PC-3 (cell line): Measurements from ENCODE around the gene TMEM132D. TPM values are rescaled to one million over a fixed set of nuclear protein-coding genes. Genes with fewer than 3 reads are reported as not detected.

Experiments used
- ATAC-seq: fragments of 200-7000 bp; cut with Tn5 transposase; 2 replicates; pipeline ENCODE4 v1.9.1; 2020; ENCODE audit warnings: mild to moderate bottlenecking, moderate library complexity
- BruUV-seq: library from RNA; stranded (reverse); fragments of 400-500 nt; replicated peaks from 2 replicates; lab custom pipeline; 2021; lab: Mats Ljungman, UMichigan
- CTCF ChIA-PET: fragments of 300-600 bp; sonication (Branson Sonifier 250); formaldehyde crosslinking; loops from one replicate; lab custom pipeline; 2022; ENCODE audit warnings: antibody characterized with exemption; lab: Charles Lee
- POLR2A ChIA-PET: fragments of 300-600 bp; sonication (Branson Sonifier 250); formaldehyde crosslinking; loops from one replicate; lab custom pipeline; 2022; ENCODE audit warnings: antibody characterized with exemption; ENCODE audit not compliant: unreplicated experiment; lab: Charles Lee
- DNase-seq: peaks from one replicate; pipeline ENCODE4 v3.0.0-alpha.2; 2015
- H2AFZ ChIP-seq: fragments of 300-600 bp; sonication (generic); 2 replicates; pipeline ENCODE4 v1.6.0; 2016; ENCODE audit warnings: antibody characterized with exemption, low read length
- H3F3A ChIP-seq: fragments of 300-600 bp; sonication (generic); one replicate; pipeline ENCODE4 v1.6.0; 2017; ENCODE audit warnings: antibody characterized with exemption, low read length, control low read depth, mild to moderate bottlenecking; ENCODE audit not compliant: unreplicated experiment
- H3K27ac ChIP-seq: fragments of 300-600 bp; sonication (generic); 2 replicates; pipeline ENCODE4 v1.5.1; 2016; ENCODE audit warnings: mild to moderate bottlenecking, low read length
- H3K27me3 ChIP-seq: fragments of 300-600 bp; sonication (generic); 2 replicates; pipeline ENCODE4 v1.6.1; 2016; ENCODE audit warnings: low read length, mixed read lengths
- H3K36me3 ChIP-seq: fragments of 300-600 bp; sonication (generic); 2 replicates; pipeline ENCODE4 v1.6.1; 2016; ENCODE audit warnings: low read depth, mixed run types, low read length, mixed read lengths
- H3K4me1 ChIP-seq: fragments of 300-600 bp; sonication (generic); 2 replicates; pipeline ENCODE4 v1.5.1; 2016; ENCODE audit warnings: low read length; ENCODE audit not compliant: insufficient read depth
- H3K4me2 ChIP-seq: fragments of 300-600 bp; sonication (generic); 2 replicates; pipeline ENCODE4 v1.6.0; 2016; ENCODE audit warnings: low read length
- H3K4me3 ChIP-seq: fragments of 300-600 bp; sonication (generic); 2 replicates; pipeline ENCODE4 v1.5.1; 2016; ENCODE audit warnings: mild to moderate bottlenecking, low read length, mixed read lengths
- H3K79me2 ChIP-seq: fragments of 300-600 bp; sonication (generic); 2 replicates; pipeline ENCODE4 v1.6.1; 2017; ENCODE audit warnings: low read length, mixed read lengths
- H3K9ac ChIP-seq: fragments of 300-600 bp; sonication (generic); 2 replicates; pipeline ENCODE4 v1.6.0; 2016; ENCODE audit warnings: mild to moderate bottlenecking, low read length
- H3K9me2 ChIP-seq: fragments of 300-600 bp; sonication (generic); replicated peaks from 2 replicates; pipeline ENCODE4 v1.6.1; 2016; ENCODE audit warnings: mixed run types, low read length, mixed read lengths
- H3K9me3 ChIP-seq: fragments of 300-600 bp; sonication (generic); 2 replicates; pipeline ENCODE4 v1.6.1; 2016; ENCODE audit warnings: low read length, mixed read lengths
- H4K20me1 ChIP-seq: fragments of 300-600 bp; sonication (generic); 2 replicates; pipeline ENCODE4 v1.6.1; 2016; ENCODE audit warnings: low read length, mixed read lengths
- CTCF ChIP-seq: fragments of 300-600 bp; sonication (generic); conservative IDR thresholded peaks from 2 replicates; pipeline ENCODE4 v1.5.1; 2017; ENCODE audit warnings: antibody characterized with exemption, low read depth, mild to moderate bottlenecking, low read length
- EZH2 ChIP-seq: fragments of 300-600 bp; sonication (generic); IDR thresholded peaks from one replicate; pipeline ENCODE4 v1.6.1; 2017; ENCODE audit warnings: antibody characterized with exemption, mild to moderate bottlenecking, low read length; ENCODE audit not compliant: unreplicated experiment
- EZH2phosphoT487 ChIP-seq: fragments of 300-600 bp; sonication (generic); IDR thresholded peaks from 2 replicates; pipeline ENCODE4 v1.6.1; 2018; ENCODE audit warnings: mild to moderate bottlenecking, antibody characterized with exemption, low read length, borderline replicate concordance
- intact Hi-C: fragments of 100-400 bp; cut with micrococcal nuclease; formaldehyde crosslinking; loops from 2 replicates; pipeline ENCODE4 v1.9.0; 2023
- total RNA-seq: library from RNA; depleted of rRNA; stranded (reverse); fragments of >200 nt; gene quantifications from 2 replicates; pipeline ENCODE4 v1.2.3, GENCODE V29; 2014

Gene TMEM132D
- total RNA-seq, 1 experiment from 2014 or later, result not detected

GRCh38 chr12:129893691-129894090 lies 10.1 kb downstream of the TMEM132D start:
- DNase-seq (no peak), ATAC-seq (no peak)
- H3K36me3 ChIP-seq, result no peaks in the 10 kb centered on the region
- no peak overlapping the region for H3K27ac ChIP-seq
- POLR2A ChIA-PET, result no interaction called here
- H3K79me2 ChIP-seq, result no peaks in the 10 kb centered on the region
- H3K9me3 ChIP-seq, result no peaks in the 10 kb centered on the region
- no peaks in the 10 kb centered on the region for H4K20me1 ChIP-seq
- no peaks in the 10 kb centered on the region for H3K9me2 ChIP-seq
- no TSS peak for BruUV-seq
- peaks cover 31% of the 10 kb centered on the region for H3K27me3 ChIP-seq
- no peak overlapping the region for H3K4me2 ChIP-seq
- no peaks in the 10 kb centered on the region for H3K4me1 ChIP-seq
- intact Hi-C loops, result no loop called here
- H3K9ac ChIP-seq, result no peak overlapping the region
- no peaks in the 10 kb centered on the region for H3F3A ChIP-seq
- H2AFZ ChIP-seq, result no peak overlapping the region
- no peak overlapping the region for H3K4me3 ChIP-seq
- CTCF ChIA-PET, result no interaction called here
- TF ChIP-seq EZH2, result no peak
- TF ChIP-seq CTCF, result no peak
- TF ChIP-seq EZH2phosphoT487, result no peak

GRCh38 chr12:129887101-129887500 lies 16.7 kb downstream of the TMEM132D start:
- H3K9me2 ChIP-seq, result no peaks in the 10 kb centered on the region
- no peaks in the 10 kb centered on the region for H3F3A ChIP-seq
- no peak overlapping the region for H2AFZ ChIP-seq
- ChIA-PET POLR2A (no interaction called here), CTCF (no interaction called here)
- H3K36me3 ChIP-seq, result no peaks in the 10 kb centered on the region
- no peaks in the 10 kb centered on the region for H3K9me3 ChIP-seq
- H3K79me2 ChIP-seq, result no peaks in the 10 kb centered on the region
- no peak overlapping the region for H3K4me2 ChIP-seq
- H3K4me3 ChIP-seq, result no peak overlapping the region
- H4K20me1 ChIP-seq, result no peaks in the 10 kb centered on the region
- H3K9ac ChIP-seq, result no peak overlapping the region
- intact Hi-C loops, result no loop called here
- peaks cover 25% of the 10 kb centered on the region for H3K27me3 ChIP-seq
- DNase-seq, result peak; percentile 47
- no peaks in the 10 kb centered on the region for H3K4me1 ChIP-seq
- BruUV-seq, result no TSS peak
- TF ChIP-seq CTCF, result no peak
- TF ChIP-seq EZH2phosphoT487, result no peak
- TF ChIP-seq EZH2, result no peak
- peak; percentile 42; the same call in 1 of the 2 replicates for ATAC-seq
- H3K27ac ChIP-seq, result no peak overlapping the region

GRCh38 chr12:129886541-129886940 lies 17.3 kb downstream of the TMEM132D start:
- Histone ChIP-seq H3K36me3 (no peaks in the 10 kb centered on the region), H3K27me3 (peaks cover 20% of the 10 kb centered on the region), H3K9me2 (no peaks in the 10 kb centered on the region), H3K27ac (no peak overlapping the region), H3K9ac (no peak overlapping the region), H2AFZ (no peak overlapping the region), H3K4me1 (no peaks in the 10 kb centered on the region), H3K4me2 (no peak overlapping the region), H3K4me3 (no peak overlapping the region), H3F3A (no peaks in the 10 kb centered on the region), H4K20me1 (no peaks in the 10 kb centered on the region), H3K9me3 (no peaks in the 10 kb centered on the region), H3K79me2 (no peaks in the 10 kb centered on the region)
- no peak for ATAC-seq
- intact Hi-C loops, result no loop called here
- DNase-seq, result no peak
- POLR2A ChIA-PET, result no interaction called here
- BruUV-seq, result no TSS peak
- TF ChIP-seq EZH2phosphoT487 (no peak), EZH2 (no peak), CTCF (no peak)
- CTCF ChIA-PET, result no interaction called here
